ENCODE measurements around the gene C4orf50.

DNA sequence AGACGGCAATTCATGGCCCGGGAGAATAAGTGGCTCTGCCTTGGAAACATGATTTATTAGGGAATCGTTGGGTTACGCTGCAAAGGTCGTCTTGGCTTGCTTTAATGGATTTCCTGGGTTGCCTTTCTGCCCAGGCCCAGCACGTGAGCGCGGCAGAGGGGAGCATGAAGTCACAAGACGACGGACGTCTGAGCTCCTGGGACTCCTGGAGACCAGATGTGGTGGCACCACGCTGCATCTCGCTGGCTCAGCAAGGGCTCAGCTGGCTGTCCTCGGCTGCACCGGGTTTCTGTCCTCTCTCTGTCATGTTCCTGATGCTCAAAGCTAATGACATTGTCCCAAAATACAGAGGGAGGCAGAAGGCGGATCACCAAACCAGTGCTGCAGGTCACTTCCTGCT is 61.2 kb downstream of the C4orf50 start:
- no peak for TF ChIP-seq EZH2 (IDR thresholded peaks at IDR 0.05; ENCODE audit: insufficient read depth, low read length)
- TF ChIP-seq, protein P1, sequence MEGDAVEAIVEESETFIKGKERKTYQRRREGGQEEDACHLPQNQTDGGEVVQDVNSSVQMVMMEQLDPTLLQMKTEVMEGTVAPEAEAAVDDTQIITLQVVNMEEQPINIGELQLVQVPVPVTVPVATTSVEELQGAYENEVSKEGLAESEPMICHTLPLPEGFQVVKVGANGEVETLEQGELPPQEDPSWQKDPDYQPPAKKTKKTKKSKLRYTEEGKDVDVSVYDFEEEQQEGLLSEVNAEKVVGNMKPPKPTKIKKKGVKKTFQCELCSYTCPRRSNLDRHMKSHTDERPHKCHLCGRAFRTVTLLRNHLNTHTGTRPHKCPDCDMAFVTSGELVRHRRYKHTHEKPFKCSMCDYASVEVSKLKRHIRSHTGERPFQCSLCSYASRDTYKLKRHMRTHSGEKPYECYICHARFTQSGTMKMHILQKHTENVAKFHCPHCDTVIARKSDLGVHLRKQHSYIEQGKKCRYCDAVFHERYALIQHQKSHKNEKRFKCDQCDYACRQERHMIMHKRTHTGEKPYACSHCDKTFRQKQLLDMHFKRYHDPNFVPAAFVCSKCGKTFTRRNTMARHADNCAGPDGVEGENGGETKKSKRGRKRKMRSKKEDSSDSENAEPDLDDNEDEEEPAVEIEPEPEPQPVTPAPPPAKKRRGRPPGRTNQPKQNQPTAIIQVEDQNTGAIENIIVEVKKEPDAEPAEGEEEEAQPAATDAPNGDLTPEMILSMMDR (IDR thresholded peaks at IDR 0.05; ENCODE audit: insufficient read depth, low read depth, low read length) = no peak

Measured in astrocyte (in vitro differentiated cells and primary cell).